GM18499 (cell line): Measurements from ENCODE around the gene ZNF441.
A peak's percentile ranks its signal among the peaks of the same experiment; 100 is the strongest.
"Not testable (repeated sequence)": the region's sequence is repeated elsewhere in the genome, so short reads cannot be mapped to it uniquely, and the experiment has no call there.

Experiments used
- ATAC-seq: cut with Tn5 transposase; IDR thresholded peaks from one replicate; pipeline ENCODE4 v1.9.1; 2021; ENCODE audit warnings: moderate number of reproducible peaks; ENCODE audit not compliant: insufficient read depth, unreplicated experiment

Gene ZNF441

DNA sequence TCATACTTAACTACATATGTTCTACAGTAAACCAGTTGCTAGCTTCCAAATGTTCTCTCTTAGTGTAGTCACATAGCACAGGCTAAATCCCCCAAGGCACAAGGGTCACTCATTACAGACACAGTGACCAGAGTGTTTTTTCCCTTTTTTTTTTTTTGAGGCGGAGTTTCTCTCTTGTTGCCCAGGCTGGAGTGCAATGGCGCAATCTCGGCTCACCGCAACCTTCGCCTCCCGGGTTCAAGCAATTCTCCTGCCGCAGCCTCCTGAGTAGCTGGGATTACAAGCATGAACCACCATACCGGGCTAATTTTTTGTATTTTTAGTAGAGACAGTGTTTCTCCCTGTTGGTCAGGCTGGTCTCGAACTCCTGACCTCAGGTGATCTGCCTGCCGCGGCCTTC, 9.9 kb downstream of the ZNF441 start:
- not testable (repeated sequence) for ATAC-seq

DNA sequence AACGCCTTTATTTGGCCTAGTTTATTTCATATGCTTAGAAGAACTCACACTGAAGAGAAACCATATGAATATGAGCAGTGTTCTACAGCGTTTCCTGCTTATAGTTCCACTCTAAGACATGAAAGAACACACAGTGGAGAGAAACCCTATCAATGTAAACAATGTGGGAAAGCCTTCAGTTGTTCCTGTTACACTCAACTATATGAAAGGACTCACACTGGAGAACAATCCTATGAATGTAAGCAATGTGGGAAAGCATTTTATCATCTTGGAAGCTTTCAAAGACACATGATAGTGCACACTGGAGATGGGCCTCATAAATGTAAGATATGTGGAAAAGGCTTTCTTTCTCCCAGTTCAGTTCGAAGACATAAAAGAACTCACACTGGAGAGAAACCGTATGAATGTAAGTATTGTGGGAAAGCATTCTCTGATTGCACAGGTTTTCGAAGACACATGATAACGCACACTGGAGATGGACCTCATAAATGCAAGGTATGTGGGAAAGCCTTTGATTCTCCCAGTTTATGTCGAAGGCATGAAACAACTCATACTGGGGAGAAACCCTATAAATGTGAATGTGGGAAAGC, 13.7 kb downstream of the ZNF441 start:
- ATAC-seq, result no peak

DNA sequence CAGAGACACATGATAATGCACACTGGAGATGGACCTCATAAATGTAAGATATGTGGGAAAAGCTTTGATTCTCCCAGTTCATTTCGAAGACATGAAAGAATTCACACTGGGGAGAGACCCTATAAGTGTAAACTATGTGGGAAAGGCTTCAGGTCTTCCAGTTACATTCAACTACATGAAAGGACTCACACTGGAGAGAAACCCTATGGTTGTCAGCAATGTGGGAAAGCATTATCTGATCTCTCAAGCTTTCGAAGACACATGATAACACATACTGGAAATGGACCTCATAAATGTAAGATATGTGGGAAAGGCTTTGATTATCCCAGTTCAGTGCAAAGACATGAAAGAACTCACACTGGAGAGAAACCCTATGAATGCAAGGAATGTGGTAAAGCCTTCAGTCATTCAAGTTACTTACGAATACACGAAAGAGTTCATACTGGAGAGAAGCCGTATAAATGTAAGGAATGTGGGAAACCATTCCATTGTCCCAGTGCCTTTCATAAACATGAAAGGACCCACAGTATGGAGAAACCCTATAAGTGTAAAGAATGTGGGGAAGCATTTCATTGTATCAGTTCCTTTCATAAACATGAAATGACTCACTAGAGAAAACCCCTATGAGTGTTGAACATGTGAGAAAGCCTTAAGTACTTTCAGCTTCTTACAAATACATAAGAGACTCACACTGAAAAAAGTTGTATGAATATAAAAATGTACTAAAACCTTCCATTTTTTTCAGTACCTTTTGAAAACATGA, 14.7 kb downstream of the ZNF441 start:
- no peak for ATAC-seq

DNA sequence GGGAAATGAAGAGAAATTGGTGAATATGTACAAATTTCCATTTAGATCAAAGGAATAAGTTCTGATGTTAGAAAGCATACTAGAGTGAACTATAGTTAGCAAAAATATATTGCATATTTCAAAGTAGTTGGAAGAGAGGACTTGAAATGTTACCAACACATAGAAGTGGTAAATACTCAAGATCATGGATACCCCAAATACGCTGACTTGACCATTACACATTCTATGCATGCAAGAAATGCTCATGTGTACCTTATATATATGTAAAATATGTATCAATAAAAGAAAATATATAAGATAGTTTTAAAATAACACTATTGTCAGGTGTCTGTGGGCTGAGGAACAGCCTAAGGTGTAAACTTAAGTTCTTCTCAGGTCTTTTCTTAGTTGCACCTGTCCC, 17.0 kb downstream of the ZNF441 start:
- ATAC-seq, result no peak

DNA sequence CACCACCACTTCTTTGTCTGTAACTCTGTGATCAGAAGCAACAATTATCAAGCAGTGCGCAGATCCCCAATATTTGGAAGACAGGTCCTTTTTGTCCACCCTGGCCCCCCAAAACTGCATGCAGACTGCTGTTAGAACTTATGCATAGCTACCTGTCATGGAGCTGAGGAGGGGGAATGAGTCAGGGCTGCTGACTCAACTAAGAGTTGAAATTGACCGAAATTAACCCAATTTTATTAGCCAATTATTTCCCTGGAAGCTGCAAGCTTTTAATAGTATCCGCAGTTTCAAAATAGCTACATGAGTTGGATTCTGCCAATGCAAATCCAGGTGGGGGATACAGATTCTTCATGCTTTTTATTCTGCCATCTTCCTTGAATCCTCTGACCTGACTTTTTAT, 17.6 kb downstream of the ZNF441 start:
- no peak for ATAC-seq

DNA sequence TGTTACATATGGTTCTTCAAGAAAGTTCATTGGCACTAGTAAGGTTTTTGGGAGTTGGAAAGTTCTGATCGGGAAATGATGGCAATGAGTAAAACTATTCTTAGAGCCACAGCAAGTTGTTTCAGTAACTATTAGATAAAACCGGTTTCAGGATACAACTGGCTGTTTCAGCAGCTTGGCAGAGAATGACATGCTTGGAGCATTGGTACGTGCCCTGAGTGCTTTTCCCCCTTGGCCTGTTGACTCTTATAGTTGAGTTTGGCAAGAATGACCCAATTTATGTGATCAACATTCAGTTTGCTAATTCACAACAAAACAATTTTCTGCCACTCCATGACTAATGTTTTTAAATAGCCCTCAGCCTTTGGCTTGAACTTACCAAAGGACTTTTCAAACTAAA, 20.7 kb downstream of the ZNF441 start:
- no peak for ATAC-seq

DNA sequence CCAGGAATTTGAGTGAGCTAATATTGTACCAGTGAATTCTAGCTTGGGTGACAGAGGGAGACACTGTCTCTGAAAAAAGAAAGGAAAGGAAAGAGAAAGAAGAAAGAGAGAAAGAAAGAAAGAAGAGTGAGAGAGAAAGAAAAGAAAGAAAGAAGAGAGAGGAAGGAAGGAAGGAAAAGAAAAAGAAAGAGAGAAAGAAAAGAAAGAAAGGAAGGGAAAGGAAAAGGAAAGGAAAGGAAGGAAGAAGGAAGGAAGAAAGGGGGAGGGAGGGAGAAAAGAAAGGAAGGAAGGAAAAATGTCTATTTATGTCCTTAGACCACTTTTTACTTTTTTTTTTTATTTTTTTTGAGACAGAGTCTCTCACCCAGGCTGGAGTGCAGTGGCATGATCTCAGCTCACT, 26.1 kb downstream of the ZNF441 start:
- no peak for ATAC-seq

DNA sequence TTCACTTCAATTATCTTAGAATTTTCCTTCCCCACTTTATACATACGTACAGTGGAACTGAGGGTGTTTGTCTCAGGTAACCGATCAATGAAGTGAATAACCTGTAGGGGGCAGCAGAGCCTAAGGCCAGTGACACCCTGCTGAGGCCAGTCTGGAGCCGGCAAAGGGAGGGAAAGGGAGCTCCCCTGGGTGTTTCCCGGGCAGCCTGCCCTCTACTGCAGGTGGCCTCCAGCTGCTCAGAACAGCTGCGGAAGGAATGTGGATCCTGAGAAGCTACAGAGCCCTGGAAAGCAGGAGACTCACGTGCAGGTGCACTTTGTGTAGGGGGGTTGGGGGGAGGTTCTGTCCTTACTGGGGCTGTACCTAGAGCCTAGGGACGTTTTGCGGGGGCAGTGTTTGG, 30.7 kb downstream of the ZNF441 start:
- no peak for ATAC-seq

DNA sequence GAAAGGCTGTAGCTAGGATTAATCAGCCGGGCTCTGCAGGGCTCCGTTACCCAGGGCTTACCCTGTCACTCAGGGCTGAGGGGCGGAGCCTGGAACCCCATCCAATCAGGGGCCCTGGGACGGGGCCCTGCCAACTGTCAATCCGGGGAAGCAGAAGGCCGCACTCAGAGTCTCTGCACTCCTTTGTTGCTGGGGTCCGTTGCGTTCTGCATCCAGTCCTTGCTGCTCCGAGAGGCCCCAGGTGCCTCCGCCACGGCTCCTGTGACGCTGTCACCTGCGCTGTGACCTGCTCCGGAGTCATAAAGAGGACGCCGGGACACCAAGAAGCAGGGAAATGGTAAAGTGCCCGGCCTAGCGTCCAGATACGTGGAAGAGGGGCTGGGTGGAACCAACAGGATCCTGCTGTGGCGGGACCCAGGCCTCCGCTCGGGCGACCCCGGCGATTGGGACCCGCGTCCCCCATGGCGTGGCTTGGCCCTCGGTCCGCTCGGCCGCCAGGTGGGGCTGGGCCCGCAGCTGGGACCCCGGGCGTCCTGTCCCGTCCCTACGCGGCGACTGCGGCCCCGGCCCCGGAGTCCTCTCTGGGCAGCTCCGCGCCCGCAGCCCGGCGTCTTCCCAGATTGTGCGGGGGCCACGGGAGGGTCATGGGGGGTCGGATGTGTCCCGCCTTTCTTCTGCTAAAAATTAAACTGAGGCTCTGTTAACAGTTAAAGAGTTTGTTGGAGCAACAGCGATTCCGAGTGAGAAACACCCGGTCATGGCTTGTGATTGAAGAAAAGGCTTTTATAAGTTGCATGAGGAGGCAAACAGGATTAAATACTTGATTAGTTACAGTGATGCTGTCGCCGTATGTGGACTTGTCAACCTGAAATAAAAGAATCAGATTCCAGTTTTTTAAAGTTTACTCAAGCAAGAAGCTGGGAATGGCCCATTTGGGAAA, 31.9 kb downstream of the ZNF441 start, which contains the start of gene ZNF491:
ZNF491 (plus strand) TSS at position 133 of the 940 bp plus-strand sequence. CDS start 7,431 bp downstream, outside the sequence.
- peak; percentile 70 for ATAC-seq

DNA sequence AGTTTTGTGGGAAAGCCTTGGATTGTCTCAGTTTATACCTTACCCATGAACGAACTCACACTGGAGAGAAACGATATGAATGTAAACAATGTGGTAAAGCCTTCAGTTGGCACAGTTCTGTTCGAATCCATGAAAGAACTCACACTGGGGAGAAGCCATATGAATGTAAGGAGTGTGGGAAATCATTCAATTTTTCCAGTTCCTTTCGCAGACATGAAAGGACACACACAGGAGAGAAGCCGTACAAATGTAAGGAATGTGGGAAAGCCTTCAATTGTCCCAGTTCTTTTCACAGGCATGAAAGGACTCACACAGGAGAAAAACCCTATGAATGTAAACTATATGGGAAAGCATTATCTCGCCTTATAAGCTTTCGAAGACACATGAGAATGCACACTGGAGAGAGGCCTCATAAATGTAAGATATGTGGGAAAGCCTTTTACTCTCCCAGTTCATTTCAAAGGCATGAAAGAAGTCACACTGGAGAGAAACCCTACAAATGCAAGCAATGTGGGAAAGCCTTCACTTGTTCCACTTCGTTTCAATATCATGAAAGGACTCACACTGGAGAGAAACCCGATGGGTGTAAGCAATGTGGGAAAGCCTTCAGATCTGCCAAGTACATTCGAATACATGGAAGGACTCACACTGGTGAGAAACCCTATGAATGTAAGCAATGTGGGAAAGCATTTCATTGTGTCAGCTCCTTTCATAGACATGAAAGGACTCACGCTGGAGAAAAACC, 39.7 kb downstream of the ZNF441 start:
- ATAC-seq, result no peak

DNA sequence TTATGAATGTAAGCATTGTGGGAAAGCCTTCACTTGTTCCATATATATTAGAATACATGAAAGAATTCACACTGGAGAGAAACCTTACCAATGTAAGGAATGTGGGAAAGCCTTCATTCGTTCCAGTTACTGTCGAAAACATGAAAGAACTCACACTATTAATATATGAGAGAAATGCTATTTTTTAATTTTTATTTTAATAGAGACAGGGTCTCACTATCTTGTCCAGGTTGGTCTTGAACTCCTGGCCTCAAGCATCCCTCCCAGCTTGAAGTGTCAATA, 40.2 kb downstream of the ZNF441 start:
- no peak for ATAC-seq

DNA sequence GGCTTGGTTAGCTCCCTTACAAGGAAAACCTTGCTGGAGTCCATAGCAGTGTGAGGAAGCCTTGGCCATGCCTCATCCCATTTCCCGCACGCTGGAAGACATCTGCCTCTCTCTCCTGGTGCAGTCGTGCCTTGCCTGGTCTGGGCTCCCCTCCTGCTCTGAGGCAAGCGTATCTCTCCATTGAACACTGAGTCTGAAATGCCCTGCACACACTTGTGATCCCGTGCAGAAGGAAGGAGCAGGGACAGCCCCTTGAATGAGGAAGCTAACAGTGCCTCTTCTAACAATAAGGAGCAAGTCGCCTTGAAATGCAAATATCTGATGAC, 46.9 kb downstream of the ZNF441 start:
- no peak for ATAC-seq

DNA sequence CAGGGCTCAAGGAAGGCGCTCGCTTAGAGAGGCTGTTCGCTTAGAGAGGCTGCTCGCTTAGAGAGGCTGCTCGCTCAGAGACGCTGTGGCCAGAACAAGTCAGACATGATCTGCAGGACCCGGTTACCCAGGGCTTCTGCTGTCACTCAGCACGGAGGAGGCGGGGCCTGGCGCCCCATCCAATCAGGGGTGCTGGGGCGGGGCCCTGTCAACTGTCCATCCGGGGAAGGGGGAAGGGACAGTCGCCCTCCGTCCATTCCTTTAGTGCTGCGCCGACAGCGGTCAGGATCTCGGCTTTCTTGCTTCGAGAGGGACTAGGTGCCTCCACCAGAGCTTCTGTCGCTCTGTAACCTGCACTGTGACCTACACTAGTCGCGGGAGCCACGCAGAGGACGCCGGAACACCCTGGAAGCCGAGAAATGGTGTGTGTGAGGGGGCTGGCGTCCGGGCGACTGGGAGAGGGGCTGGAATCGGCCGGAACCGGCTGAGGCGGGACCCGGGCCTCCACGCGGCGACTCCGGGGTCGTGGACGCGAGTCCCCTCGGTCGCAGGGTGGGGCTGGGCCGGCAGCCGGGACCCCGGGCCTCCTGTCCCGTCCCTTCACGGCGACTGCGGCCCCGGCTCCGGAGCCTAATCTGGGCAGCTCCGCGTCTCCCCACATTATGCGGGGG, 47.4 kb downstream of the ZNF441 start, which contains the start of gene ZNF440:
ZNF440 (plus strand) TSS at position 245 of the 671 bp plus-strand sequence; CDS start at position 420, 175 bp downstream.
- ATAC-seq, result peak; percentile 73

DNA sequence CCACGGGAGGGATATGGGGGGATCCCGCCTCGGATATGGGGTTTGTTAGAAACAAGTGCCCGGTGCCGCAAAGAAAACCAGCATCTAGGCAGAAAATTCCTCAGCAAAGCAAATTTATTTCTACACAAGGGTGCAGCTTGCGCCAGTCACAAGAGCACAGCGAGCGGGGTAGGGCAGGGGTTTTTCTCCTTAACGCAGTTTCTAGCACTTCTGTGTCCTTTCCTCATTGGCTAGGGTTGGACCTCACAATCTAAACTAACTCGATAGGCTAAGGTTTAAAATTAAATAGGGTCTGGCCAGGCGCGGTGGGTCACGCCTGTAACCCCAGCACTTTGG, 47.9 kb downstream of the ZNF441 start:
- ATAC-seq, result no peak

DNA sequence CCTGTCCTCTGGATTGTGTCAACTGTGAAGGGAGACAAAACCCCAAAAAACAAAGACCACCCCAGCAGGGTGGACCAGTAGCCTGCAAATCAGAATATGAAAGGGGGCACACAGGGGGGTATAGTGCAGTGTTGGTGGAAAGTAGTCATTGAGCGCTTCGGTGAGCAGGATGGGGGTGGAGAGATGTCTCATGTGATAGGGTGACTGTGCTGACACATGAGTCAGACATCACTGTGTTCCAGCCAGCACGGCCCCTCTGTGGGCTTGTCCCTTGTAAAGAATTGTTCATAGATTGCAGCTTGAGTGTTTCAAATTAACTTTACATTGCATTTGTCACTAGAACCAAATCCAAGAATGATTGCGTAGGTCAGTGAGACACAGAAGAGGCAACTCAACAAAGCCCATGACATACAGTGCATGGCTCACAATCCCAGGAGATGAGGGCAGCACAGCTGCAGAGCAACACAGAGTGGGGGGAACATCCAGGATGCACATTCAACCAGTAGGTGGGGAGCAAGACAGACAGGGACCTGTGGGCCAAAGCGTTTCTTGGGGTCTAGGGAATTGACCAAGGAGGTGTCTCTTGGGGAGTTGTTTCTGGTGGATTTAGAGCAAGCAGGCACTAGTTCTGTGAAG, 54.8 kb downstream of the ZNF441 start:
- ATAC-seq, result no peak

DNA sequence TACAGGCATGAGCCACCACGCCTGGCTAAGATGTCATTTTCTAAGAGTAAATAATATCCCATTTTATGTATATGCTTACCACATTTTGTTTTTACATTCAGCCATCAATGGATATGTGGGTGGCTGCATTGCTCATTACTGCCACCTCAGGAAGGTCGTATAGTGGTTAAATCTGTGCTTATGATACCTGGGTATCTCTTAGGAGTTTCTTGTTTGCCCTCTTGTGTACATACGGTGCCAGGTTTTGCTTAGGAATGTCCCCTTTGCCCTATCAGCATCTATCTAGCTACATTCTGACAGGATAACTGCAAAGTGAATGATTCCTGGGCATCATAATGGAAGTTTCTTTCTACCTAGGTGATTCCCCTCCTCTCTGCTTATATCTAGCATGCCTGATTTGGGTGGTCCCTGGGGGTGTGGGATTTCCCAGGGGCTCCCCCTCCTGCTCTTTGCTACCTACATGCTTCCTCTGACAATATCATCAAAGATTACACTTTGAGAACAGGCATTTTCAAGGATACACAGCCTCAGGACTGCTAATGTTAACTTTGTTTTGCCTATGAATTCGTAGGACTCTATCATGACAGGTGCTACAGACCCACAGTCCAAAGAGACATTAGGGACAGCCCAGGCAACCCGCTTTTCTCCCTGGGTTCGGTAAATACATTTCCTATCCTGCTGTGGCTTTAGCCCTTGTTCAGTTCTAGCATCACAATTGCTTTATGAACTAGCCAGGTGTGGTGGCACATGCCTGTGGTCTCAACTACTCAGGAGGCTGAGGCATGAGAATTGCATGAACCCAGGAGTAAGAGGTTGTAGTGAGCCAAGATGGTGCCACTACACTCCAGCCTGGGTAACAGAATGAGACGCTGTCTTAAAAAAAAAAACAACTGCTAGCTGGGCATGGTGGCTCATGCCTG, 62.4 kb downstream of the ZNF441 start:
- ATAC-seq, result not testable (repeated sequence)

DNA sequence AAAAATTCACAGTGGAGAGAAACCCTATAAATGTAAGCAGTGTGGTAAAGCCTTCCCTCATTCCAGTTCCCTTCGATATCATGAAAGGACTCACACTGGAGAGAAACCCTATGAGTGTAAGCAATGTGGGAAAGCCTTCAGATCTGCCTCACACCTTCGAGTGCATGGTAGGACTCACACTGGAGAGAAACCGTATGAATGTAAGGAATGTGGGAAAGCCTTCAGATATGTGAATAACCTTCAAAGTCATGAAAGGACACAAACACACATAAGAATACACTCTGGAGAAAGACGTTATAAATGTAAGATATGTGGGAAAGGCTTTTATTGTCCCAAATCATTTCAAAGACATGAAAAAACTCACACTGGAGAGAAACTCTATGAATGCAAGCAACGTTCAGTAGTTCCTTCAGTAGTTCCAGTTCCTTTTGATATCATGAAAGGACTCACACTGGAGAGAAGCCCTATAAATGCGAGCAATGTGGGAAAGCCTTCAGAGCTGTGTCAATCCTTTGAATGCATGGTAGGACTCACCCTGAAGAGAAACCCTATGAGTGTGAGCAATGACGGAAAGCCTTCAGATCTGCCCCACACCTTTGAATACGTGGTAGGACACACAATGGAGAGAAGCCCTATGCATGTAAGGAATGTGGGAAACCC, 65.6 kb downstream of the ZNF441 start:
- no peak for ATAC-seq

DNA sequence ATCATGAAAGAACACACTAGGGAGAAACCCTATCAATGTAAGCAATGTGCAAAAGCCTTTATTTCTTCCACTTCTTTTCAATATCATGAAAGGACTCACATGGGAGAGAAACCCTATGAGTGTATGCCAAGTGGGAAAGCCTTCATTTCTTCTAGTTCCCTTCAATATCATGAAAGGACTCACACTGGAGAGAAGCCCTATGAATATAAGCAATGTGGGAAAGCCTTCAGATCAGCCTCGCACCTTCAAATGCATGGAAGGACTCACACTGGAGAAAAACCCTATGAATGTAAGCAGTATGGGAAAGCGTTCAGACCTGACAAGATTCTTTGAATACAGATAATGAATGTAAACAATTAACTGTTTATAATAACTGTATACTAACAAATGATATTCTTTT, 66.7 kb downstream of the ZNF441 start:
- no peak for ATAC-seq
